Adipose tissue (tissue), 3 donors: ENCODE results near the gene IGF1R. TPM values are rescaled to one million over a fixed set of nuclear protein-coding genes. Genes with fewer than 3 reads are reported as not detected.
"Not testable (repeated sequence)": the region's sequence is repeated elsewhere in the genome, so short reads cannot be mapped to it uniquely, and the experiment has no call there.

Experiments used
- H3K27ac ChIP-seq: one replicate; pipeline ENCODE4 v1.5.1; 2013; ENCODE audit warnings: low read depth, low read length
- WGBS, 3 donors: extraction: QIAGEN DNeasy Blood & Tissue Kit; methylation state at CpG; one replicate each; pipeline ENCODE4 v1.1.7; 2013; 5-methylcytosine and 5-hydroxymethylcytosine counted together
- polyA plus RNA-seq, 3 donors: library from polyadenylated mRNA; stranded (reverse); fragments of 200-250 nt; gene quantifications; one replicate each; pipeline ENCODE4 v1.2.3, GENCODE V29; 2013
- donor health status: healthy with polysubstance abuse.
- donor health status: Bipolar disorder and iron deficiency.
- donor health status: healthy.

The IGF1R gene
- 1 to 10 TPM; 3.9 to 5.6 (median 4.0) TPM for polyA plus RNA-seq

DNA sequence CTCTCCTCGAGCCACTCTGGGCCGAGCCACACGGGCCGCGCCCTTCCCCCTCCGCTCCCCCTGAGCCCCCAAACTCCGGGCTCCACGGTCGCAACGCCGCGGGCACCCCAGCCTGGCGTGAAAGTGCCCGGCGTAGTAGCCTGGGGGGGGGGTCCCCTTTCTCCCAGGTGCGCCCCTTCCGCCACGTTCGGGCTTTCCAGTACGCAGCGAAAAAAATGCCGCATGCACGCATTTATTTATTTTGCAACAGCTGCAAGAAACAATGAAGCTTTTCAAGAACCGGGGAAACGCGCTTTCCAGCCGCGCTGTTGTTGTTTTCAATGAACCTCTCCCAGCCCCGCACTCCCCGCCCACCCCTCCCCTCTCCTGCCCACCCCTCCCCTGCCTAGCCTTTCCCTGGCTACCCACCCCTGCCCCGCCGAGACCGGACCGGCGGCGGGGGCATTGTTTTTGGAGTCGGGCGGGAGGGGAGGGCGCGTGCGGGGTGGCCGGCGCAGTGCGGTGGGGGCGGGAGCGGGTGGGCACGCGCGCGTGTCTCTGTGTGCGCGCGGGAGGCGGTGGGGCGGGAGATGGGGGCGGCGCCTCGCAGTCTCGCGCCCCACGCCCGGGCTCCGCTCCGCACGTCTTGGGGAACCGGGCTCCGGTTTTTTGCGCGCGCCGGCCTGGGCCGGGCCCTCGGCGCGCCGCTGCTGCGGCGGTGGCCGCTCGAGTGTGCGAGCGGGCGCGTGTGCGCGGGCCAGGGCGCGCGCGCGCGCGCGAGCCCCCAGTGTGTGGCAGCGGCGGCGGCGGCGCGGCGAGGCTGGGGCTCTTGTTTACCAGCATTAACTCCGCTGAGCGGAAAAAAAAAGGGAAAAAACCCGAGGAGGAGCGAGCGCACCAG lies at the start of gene IGF1R:
Gene IGF1R, plus strand, starts transcription at position 766 of the 880 bp plus-strand sequence. CDS start 1,043 bp downstream, outside the sequence.
- 0 to 1% (median 0%) methylated on average over 63 to 106 of the region's 106 CpGs for WGBS, 3 donors

DNA sequence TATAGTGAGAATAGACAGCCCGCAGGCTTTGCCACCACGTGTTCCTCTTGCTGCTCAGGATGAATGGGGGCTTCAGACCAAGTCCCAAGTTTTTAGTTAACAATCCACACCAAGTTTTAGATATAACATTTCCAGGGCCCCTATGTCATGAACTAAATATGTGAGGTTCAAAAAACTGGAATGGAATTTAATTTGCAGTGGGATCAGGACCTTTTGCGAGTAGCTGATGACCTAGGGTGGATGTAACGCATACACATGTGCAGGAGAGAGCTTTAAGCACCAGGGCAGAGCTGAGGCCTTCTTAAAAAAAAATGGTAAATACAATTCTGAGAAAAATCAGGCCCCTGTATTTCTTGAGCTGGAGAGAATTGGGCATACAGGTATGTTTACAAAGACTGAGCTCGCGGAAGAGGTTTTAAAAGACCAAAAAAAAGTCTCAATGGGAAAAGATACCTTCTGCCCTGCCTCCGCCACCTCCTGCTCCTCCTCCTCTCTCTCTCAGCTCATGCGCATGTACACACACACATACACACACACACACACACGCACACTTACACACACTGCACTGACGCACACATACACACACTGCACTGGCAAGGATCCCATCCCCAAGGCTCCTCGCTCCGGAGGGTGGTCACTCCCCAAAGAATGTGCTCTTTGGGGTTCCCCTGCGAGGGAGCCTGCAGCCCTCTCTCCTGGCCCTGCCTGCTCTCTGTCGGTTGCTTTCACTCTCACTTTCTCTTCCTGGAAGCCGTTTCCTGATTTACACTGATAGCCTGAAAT lies 48.2 kb upstream of the IGF1R start:
- 7 to 11% (median 11%) methylated on average over 15 of the region's 15 CpGs for WGBS, 3 donors
- H3K27ac ChIP-seq = no peak overlapping the region

More for the DNA sequence above, at the start of gene IGF1R:
- H3K27ac ChIP-seq = no peak within 1 kb of the TSS

DNA sequence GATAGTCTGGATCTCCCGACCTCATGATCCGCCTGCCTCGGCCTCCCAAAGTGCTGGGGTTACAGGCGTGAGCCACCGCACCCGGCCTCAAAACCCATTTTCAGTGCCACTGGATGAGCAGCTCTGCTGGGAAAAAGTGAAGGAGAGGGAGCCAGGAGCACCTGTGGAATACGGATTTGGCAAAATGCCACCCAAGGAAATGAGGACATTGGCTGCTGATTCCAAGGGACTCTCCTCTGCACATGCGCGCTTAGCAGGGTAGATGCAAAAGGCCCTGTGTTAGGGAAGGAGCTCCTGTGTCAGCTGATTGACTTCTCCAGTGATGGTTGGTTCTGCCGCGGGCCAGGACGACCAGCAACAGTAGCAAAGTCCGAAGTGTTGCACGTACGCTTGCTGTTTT lies 43.4 kb upstream of the IGF1R start:
- no peak overlapping the region for H3K27ac ChIP-seq
- 50 to 90% (median 85%) methylated on average over 15 of the region's 15 CpGs for WGBS, 3 donors

DNA sequence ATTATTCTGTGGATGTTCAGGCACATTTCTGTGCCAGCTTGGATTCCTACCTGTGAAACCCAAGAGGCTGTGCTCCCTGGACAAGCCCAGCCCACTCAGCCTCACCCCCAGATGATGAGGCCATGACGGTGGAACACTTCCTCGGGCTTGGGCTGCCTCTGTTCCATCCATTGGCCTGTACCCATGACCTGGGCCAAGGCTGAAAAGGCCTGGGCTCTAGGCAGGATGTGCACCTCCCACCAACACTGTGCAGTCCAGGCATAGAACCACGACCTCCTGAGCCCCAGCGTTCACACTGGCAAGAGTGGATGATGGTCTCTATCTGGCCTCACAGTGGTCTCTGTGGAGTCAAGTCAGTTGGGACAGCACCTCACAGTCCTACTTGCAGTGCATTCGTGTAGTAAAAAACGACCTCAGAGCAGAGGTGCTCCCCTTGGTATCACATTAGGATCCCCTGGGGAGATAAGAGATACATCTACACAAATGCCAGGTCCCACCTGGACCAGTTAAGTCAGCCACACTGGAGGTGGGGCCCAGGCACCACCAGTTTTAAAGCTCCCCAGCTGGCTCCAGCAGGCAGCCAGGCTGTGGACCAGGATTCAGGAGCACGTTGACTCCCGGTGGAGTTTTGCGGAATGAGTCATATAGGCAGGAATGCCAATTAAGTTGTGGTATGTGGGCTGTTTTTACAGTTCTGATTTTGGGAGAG lies 39.0 kb upstream of the IGF1R start:
- WGBS, 3 donors = 61 to 73% (median 68%) methylated on average over 9 of the region's 9 CpGs

DNA sequence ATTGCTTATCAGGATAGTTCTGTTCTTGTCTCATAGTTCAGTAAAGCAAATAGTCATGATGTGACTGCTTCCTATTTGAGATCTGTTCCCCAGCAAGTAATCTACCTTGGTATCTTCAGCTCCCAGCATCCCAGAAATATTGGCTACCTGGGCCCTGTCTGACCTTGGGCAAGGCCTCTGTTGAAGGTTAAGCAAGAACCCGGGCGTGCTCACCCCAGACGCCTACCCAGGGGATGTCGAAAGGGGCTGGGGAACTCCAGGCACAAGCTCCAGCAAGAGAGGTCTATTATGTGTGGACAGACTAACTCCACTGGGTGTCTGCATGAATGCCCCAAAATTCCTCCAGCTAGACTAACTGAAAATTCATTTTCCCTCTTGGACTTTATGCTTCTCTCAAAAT lies 37.3 kb upstream of the IGF1R start:
- WGBS, 3 donors = 39 to 56% (median 51%) methylated on average over 4 of the region's 4 CpGs
- H3K27ac ChIP-seq = no peak overlapping the region

More for the DNA sequence above, 39.0 kb upstream of the IGF1R start:
- H3K27ac ChIP-seq = no peak overlapping the region

DNA sequence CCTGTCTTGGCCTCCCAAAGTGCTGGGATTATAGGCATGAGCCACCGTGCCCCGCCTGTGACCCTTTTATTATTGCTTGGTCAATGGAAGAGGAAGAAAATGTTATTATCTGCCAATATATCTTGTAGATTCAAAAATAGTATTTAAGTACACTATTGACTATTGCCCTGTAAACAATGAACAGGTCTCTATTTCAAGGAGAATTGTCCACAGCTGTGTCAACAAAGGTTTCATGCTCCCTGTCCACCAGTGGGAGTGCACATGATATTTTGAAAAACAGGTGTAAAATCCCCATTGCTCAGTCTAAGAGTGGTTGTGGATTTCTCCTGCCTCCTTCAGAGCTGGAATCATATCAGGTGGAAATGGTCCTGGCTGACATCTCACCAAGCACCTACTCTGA lies 36.5 kb upstream of the IGF1R start:
- 48 to 93% (median 89%) methylated on average over 2 of the region's 2 CpGs for WGBS, 3 donors
- no peak overlapping the region for H3K27ac ChIP-seq

DNA sequence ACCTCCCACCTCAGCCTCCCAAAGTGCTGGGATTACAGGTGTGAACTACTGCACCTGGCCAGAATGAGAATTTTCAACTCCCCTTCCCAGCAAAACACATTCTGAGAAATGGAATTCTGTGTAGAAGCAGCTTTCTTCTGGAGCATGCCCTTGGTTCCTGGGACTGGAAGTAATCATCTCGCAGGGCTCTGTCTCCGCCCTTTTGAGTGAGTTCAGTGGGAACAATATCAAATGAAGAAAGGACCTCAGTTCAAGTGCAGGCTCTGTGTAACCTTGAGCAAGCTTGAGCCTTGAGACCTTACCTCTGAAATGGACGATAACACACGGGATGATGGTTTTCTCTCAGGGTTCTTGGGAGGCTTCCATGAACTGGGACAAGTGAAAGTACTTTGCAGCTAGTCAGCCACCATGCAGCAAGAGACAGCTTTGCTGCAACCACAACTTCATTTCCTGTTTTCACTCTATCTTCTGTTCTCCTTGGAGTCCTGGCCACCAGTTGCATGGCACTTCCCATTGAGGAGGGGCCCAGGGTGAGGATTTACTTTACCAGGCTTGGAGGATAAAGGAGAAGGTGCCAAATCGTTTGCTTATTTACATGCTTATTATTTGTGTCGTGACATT lies 35.7 kb upstream of the IGF1R start:
- no peak overlapping the region for H3K27ac ChIP-seq
- 40 to 73% (median 71%) methylated on average over 6 of the region's 6 CpGs for WGBS, 3 donors

DNA sequence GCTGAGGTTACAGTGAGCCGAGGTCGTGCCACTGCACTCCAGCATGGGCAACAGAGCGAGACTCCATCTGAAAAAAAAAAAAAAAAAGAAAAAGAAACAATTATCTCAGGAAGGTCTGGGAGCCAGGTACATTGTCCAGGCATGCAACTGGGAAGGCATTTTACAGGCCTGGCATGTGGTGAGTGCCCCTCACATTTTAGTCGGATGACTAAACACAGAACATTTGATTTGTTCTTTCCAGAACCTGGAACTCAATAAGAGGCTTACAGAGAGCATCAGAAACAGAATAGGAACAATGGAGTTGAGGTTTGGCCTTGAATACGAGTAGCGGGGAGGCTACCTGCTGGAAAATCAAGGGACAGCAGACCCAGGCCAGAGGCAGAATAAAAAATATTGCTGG lies 33.7 kb upstream of the IGF1R start:
- 86 to 96% (median 93%) methylated on average over 6 of the region's 6 CpGs for WGBS, 3 donors

DNA sequence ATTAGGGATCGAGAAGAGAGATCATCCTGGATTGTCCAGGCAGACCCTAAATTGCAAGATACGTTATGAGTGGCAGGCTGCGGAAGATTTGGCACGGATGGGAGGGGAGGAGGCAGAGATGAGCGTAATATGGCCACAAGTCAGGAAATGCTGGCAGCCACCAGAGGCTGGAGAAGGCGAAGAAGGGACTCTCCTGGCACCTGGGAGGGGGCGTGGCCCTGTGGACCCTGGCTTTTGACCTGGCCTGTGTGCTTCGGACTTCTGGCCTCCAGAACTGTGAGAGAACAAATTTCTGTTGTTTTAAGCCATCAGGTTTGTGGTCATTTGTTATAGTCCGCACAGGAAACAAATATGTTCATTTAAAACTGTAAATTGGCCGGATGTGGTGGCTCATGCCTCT lies 31.9 kb upstream of the IGF1R start:
- 75 to 84% (median 76%) methylated on average over 10 of the region's 10 CpGs for WGBS, 3 donors
- no peak overlapping the region for H3K27ac ChIP-seq

More for the DNA sequence above, 33.7 kb upstream of the IGF1R start:
- H3K27ac ChIP-seq = no peak overlapping the region

DNA sequence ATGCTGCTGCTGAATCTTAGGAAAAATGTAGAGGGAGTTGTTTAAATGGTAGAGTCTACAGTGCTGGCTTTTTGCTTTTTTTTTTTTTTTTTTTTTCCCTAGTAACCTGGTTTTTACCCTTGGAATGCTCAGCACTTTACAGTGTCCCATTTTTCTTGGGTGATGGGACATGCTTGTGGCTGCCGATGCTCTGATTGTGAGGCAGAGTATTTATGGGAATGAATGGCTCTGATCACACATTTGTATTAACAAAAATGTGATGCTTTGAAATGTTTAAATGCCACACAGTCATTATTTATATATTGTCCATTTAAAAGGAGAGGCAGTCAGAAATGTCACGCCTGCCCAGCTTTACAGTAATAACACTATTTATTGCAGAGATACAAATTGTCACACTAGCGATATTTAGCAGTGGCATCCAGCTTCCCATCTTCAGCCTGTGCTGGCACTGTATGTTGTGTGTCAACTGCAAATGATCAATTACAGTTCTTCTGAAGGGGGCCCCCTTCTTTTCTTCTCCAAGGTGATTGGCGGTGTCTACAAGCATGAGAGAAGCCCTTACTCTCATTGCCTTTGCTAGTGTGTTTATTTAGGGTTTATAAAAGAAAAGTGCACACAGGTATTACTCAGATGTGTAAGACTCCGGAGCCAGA lies 30.9 kb upstream of the IGF1R start:
- WGBS, 3 donors = 85 to 89% (median 85%) methylated on average over 5 of the region's 5 CpGs
- H3K27ac ChIP-seq = no peak overlapping the region

DNA sequence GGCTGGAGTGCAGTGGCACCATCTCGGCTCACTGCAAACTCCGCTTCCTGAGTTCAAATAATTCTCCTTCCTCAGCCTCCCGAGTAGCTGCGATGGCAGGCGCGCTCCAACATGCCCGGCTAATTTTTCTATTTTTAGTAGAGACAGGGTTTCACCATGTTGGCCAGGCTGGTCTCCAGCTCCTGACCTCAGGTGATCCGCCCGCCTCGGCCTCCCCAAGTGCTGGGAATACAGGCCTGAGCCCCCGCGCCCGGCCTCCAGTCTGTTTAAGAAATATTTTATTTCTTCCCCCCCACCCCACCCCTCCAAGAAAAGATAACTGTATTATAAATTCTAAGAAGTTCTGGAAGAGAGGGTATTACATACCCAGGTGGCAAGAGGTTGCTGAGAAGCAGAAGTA lies 29.8 kb upstream of the IGF1R start:
- 87 to 91% (median 91%) methylated on average over 13 of the region's 13 CpGs for WGBS, 3 donors
- H3K27ac ChIP-seq = not testable (repeated sequence)

DNA sequence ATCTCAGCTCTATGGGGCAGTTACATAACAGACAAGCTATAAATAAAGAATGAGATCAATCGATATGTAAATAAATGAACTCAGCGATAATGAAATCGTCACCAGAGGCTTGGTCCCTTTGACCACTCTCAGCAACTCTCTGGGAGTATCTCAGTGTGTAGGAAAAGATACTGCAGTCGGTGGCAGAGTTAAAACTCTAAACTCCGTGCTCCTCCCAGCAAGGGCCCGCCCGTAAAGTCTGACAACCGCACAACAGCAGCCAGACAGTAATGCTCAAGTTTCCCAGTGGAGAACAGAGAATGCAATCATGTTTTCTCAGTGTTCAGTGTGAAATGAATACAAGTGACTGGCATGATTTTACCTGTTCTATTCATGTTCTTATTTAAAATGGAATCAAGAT lies 28.3 kb upstream of the IGF1R start:
- WGBS, 3 donors = 36 to 84% (median 78%) methylated on average over 8 of the region's 8 CpGs
- H3K27ac ChIP-seq = no peak overlapping the region

DNA sequence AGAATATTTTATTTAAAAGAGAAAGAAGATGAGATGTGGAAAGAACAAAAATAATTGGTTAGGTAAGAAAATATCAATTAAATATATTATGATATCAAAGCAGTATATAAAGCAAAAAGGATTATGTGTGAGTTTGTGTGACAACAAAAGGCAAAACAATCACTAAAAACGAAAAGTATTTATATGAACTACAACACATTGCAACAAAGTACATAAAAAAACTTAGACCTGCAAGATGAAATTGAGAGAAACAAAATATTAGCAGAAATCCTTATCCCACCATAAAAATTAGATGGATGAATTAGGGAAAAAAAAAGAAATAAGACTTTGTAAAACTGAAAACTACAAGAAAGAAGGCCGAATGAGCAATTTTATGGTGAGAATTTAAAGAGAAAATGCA lies 27.3 kb upstream of the IGF1R start:
- WGBS, 3 donors = 47 to 75% (median 65%) methylated on average over 2 of the region's 2 CpGs
- H3K27ac ChIP-seq = no peak overlapping the region

DNA sequence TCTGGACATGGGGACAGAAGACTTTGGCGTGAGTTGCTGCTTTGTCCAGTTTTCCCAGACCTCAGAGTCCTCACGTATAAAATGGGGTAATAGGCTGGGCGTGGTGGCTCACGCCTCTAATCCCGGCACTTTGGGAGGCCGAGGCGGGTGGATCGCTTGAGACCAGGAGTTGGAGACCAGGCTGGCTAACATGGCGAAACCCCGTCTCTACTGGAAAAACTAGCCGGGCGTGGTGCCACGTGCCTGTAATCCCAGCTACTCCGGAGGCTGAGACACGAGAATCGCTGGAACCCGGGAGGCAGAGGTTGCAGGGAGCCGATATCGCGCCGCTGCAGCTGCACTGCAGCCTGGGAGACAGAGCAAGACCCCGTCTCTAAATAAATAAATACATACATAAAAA lies 22.7 kb upstream of the IGF1R start:
- 93 to 95% (median 93%) methylated on average over 22 of the region's 22 CpGs for WGBS, 3 donors
- H3K27ac ChIP-seq = no peak overlapping the region

DNA sequence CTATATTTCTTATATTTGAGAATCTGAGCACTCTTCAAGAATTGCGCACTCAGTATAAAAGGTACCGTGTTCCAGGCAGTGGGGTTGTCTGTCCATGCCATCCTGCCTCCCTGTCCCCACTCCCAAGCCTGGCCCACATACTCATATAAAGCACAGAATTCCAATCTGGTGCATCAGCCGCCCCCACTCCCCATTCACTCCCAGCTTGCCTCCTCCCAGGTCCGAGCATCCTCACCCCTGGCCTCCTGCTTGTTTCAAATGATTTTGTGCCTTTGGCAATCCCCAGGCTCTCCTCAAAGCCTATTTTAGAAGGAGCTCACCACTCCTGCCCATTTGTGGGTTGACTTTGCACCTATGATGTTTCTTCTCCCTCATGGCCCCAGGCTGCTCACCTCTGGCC lies 22.2 kb upstream of the IGF1R start:
- no peak overlapping the region for H3K27ac ChIP-seq
- 74 to 92% (median 84%) methylated on average over 4 of the region's 4 CpGs for WGBS, 3 donors

DNA sequence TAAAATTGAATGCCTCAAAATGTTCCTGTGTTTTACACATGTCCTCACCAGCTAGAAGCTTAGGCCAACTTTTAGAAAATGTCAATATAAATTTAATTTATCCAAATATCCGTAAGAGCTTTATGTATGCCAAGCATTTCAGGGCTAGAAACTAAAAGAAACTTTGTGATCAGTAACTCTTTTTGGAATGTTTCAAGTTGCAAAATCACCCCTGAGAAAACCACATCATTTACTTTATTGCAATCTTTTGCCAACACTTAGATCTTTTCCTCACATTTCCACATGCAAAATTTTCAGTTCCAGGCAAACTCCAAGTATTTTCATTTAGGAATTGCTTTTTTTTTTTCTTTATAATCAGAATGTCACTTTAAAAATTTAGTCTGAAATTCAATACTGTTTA lies 20.1 kb upstream of the IGF1R start:
- H3K27ac ChIP-seq = no peak overlapping the region
- 75 to 92% (median 86%) methylated on average over 1 of the region's 1 CpG for WGBS, 3 donors

DNA sequence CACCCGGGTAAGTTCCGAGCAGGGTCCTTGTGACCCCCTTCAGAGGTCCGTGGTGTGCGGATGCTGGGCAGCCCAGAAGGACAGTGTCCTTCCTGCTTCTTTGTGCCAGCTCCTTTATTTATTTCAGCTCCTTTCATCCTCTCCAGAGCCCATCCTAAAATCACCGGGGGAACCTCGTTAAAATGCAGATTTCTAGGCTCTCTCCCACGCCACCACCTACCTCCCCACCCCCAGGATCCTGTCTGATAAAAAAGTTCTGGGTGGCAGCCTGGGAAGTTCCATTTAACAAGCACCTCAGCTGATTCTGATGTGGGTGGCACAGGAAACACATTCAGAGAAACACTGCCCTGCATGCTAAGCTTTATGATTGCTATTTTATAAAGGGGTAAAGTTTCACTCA lies 12.5 kb upstream of the IGF1R start:
- H3K27ac ChIP-seq = no peak overlapping the region
- 66 to 67% (median 66%) methylated on average over 7 of the region's 7 CpGs for WGBS, 3 donors

DNA sequence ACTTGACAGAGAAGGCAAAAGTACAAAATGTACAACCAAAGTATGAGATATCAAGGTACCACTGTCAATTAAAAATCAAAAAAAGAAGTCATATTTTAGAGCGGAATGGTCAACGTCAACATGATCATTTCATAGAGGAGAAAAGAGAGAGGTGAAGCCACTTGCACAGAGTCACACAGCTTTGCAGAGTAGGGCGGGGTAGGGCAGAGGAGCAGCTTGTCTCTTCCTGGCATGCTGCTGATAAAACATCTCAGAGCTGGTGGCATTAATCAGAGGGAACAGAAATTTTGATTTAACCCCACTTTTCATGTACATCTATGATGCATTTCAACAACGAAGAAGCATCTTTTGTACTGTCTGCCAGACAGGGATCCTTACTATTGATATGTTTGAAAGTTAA lies 5.2 kb upstream of the IGF1R start:
- 88 to 92% (median 89%) methylated on average over 4 of the region's 4 CpGs for WGBS, 3 donors
- no peak overlapping the region for H3K27ac ChIP-seq
